ENCODE results near the gene GNAZ. TPM values are rescaled to one million over a fixed set of nuclear protein-coding genes. Genes with fewer than 3 reads are reported as not detected.

GNAZ gene
- total and polyA plus RNA-seq, 5 experiments from 2014 or later, result 0.30 to 0.68 (median 0.48) TPM; not detected in 2

DNA sequence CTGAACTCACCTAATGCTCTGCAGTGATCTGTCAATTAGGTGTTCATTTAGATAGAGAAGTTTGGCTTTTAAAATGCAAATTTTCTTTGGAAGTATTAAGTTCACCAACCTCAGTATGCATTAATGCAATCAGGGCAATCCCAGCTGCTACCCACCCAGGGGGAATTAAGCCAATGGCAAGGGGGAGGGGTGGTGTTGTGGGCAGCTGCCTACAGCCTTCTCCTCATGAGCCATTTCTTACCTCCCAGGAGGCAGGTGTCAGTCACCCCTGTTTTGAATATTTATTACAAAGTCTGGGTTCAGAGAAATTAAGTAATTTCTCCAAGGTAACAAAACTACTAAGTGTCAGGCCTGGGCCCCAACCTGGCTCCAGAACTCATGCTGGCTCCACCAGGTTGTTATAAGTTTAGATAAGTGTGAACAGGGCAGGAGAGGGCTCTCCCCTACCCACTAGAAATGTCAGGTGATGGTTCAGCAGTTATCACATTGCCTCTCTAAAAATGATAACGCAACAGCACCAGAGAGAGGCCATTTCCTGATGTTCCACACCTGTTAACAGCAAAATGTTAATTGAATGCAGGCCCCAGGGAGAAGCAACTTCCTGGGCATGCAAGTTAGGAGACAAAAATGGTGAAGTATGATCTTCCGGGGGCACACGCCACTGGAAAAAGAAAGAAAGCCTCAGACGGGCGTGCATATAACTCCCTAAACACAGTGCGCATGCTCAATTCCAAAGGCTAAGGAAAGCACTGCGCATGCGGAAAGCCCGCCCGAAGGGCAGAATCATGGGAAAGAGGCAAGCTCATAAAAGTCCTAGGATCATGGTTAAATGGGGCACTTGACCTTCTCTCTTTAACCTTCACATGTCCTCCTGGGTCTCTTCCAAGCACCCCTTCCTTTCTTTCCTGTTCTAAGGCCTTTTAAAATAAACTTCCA is 35.4 kb upstream of the GNAZ start:
- POLR2A ChIA-PET, result no interaction called here
- Mint-ChIP-seq H3K27ac (peak overlapping the region in 1 of 10 donors; percentile 81), H3K4me1 (peaks cover 11 to 37% (median 12%) of the 10 kb centered on the region in 4 donors), H3K9me3 (no peaks in the 10 kb centered on the region), H3K4me3 (no peak overlapping the region), H3K27me3 (peaks cover 0 to 14% (median 11%) of the 10 kb centered on the region in 5 donors), H3K36me3 (no peaks in the 10 kb centered on the region)
- DNase-seq, result no peak
- ATAC-seq, result no peak

DNA sequence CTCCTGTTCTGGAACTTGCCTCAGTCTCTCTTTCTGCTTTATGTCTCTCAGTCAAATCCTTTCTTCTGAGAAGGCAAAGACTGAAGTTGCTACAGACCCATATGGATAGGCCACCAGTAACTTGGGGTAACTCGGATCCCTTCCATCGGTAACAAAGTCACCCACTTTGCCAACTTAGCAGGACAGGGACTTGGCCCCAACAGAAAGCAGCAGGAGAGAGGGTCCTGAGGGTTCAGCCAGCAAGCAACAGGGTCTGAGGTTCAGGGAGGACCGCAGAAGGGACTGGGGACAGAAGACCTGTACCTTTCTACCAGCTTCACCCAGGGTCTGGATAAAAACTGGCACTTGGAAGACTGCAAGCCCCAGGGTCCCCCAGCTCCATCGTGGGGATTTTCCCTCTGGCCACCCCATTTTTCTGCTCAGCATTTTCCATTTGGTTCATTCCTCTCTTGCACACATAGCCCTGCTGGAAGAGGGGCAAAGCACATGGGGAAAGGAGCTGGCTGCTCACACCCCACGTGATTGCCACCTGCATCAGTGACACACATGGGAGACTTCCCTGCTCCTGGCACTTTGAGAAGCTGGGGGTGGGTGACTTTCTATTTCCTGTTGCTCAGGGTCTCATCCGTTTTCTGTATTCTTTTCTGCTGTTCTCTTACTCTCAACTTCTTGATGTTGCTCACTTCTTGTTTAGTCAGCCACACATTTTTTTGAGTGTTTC is 34.6 kb upstream of the GNAZ start:
- Mint-ChIP-seq H3K36me3 (no peaks in the 10 kb centered on the region), H3K27me3 (peaks cover 0 to 14% (median 11%) of the 10 kb centered on the region in 5 donors), H3K4me3 (peak overlapping the region in 3 of 10 donors; percentile 4 to 16 (median 11)), H3K9me3 (no peaks in the 10 kb centered on the region), H3K27ac (peak overlapping the region in 6 of 10 donors; percentile 44 to 84 (median 68)), H3K4me1 (peaks cover 11 to 37% (median 12%) of the 10 kb centered on the region in 4 donors)
- ATAC-seq (peak in 1 of 2 donors; percentile 28), DNase-seq (peak in 2 of 10 donors; percentile 10 to 14)
- POLR2A ChIA-PET, result no interaction called here

DNA sequence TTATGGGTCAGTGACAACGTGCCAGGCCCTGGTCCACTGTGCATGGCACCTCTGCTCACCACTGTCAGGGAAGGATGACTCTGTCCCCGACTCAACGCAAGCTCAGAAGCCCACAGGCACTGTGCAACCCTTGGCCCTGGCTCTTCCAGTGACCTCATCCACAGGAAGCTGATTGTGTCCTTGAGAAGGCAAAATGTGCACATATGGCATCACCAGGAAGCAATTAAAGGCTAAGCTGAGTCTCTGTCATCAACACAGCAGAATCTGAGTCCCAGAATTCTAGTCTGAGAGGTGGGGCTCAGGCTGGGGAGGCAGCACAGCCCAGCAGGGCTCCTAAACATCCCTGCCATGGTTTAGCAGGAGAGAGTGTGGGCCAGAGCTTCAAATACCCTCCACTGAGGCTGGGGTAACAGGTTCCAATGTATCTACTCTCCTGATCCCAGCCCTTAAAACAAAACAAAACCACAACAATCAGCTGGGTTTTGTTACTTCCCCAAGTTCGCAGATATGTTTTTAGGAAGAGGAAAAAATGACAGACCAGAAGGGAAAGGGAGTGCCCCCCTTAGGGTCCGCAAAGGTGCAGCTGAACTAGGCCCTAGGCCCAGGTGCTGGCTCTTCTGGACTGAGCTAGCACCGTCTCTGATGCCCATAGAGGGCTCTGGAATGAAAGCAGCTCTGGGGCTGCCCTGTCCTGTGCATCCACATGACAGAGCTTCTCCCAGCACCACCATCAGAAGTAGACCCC is 33.5 kb upstream of the GNAZ start:
- Mint-ChIP-seq H3K4me1 (peaks cover 11 to 37% (median 12%) of the 10 kb centered on the region in 4 donors), H3K27ac (peak overlapping the region in 6 of 10 donors; percentile 44 to 84 (median 76)), H3K36me3 (no peaks in the 10 kb centered on the region), H3K27me3 (peaks cover 0 to 14% (median 11%) of the 10 kb centered on the region in 5 donors), H3K9me3 (no peaks in the 10 kb centered on the region), H3K4me3 (peak overlapping the region in 2 of 10 donors; percentile 4 to 30)
- no peak for DNase-seq
- no peak for ATAC-seq
- POLR2A ChIA-PET, result no interaction called here

DNA sequence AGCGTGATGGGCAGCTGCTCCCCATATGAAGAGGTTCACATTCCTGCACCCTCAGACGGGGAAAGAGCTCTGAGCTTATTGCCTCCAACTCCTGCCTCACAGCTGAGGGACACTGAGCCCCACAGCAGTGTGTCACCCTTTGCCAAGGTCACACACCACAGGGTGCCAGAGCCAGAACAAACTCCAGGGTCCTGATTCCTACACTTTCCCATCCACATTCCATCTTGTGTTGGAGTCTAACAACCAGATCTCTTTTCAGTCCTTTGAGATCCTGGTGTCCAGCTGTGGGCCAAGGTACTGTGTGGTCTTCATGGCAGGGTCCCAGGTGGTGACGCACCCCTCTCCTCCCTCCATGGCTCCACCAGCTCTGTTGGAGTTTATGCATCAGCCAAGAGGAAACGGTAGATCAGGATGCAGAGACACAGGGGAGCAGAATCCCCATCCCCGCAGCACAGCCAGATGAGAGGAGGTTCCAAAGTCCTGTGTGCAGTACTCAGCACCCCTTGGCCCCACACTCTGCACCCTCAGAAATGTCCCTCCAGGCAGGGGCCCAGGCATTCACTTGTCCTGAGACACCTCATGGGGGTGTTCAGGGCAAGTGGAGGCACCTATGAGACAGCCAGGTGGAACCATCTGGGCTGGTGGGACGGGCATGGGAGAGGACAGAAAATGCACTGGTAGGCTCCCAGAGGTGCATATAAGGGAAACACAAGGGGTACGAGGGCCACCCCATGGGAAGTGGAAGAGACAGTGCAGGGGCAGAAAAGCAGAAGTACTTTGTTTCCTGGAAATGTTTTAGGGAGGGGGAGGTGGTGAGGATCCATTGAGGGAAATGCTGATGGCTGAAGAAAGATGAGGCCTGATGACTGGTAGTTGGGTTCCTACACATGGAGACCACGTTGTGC is 32.6 kb upstream of the GNAZ start:
- Mint-ChIP-seq H3K27ac (peak overlapping the region in 3 of 10 donors; percentile 6 to 60 (median 10)), H3K4me3 (no peak overlapping the region), H3K36me3 (no peaks in the 10 kb centered on the region), H3K9me3 (no peaks in the 10 kb centered on the region), H3K27me3 (peaks cover 3 to 14% (median 11%) of the 10 kb centered on the region in 5 donors), H3K4me1 (peaks cover 11 to 37% (median 12%) of the 10 kb centered on the region in 4 donors)
- no peak for ATAC-seq
- POLR2A ChIA-PET, result no interaction called here
- no peak for DNase-seq

DNA sequence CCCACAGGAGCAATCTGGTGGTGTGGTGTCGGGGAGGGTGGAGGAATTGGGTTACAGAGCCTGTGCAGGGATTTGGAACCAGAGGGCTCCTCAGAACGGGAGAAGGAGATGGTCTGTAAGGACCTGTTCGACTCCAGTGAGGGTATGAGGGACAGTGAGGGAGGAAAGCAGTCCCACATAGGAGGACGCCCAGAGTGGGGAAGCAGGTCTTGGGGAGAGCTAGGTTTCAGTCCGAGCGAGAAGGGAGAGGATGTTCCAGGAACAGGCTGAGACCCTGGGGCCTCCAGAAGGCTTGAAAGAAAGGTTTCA is 32.0 kb upstream of the GNAZ start:
- DNase-seq, result no peak
- Mint-ChIP-seq H3K4me3 (no peak overlapping the region), H3K27ac (peak overlapping the region in 2 of 10 donors; percentile 10 to 60), H3K27me3 (peaks cover 3 to 14% (median 11%) of the 10 kb centered on the region in 5 donors), H3K36me3 (no peaks in the 10 kb centered on the region), H3K9me3 (no peaks in the 10 kb centered on the region), H3K4me1 (peaks cover 11 to 37% (median 12%) of the 10 kb centered on the region in 4 donors)
- POLR2A ChIA-PET, result no interaction called here
- no peak for ATAC-seq

DNA sequence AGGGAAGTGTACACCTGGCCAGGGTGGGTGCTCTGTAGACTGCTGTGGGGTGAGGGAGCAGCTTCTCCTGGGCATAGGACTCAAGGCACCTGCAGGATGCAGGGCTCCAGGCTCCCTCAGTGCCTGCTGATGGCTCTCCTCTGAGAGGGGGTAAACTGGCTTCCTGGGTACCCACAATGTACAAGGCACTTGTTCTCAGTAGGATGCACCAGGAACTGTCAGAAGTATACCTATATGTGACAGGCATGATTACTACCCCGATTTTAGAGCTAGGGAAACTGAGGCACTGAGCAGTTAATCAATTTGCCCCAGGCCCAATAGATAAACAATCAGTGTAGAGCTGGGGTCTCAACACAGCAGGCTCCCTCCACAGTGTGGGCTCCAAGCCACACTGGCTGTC is 31.4 kb upstream of the GNAZ start:
- no peak overlapping the region for H3K27ac Mint-ChIP-seq
- H3K36me3 Mint-ChIP-seq, result no peaks in the 10 kb centered on the region
- POLR2A ChIA-PET, result no interaction called here
- DNase-seq, result no peak
- H3K4me1 Mint-ChIP-seq, result peaks cover 11 to 37% (median 12%) of the 10 kb centered on the region in 4 donors
- no peak for ATAC-seq
- H3K9me3 Mint-ChIP-seq, result no peaks in the 10 kb centered on the region
- H3K4me3 Mint-ChIP-seq, result no peak overlapping the region
- H3K27me3 Mint-ChIP-seq, result peaks cover 4 to 14% (median 11%) of the 10 kb centered on the region in 5 donors

DNA sequence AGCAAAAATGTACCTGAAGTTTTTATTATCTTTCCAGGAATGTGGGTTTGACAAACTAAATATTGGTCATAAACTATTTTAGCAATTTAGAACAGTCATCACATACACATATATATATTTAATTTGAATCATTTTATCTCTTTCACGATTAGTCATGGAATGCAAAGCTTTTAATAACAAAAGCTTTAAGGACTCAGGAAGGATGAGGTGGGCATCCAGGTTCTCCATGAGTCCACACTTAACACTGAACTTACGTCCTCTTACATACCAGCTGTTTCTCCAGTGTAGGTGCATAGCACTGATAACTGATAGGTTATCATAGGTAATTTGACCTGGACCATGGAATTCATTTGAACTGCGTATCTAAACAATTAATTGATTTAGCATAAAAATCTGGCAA is 28.1 kb upstream of the GNAZ start:
- peaks cover 0 to 10% (median 0%) of the 10 kb centered on the region in 9 donors for H3K9me3 Mint-ChIP-seq
- no peak overlapping the region for H3K4me3 Mint-ChIP-seq
- H3K27me3 Mint-ChIP-seq, result peaks cover 4 to 14% (median 11%) of the 10 kb centered on the region in 5 donors
- DNase-seq (no peak), ATAC-seq (no peak)
- POLR2A ChIA-PET, result no interaction called here
- H3K4me1 Mint-ChIP-seq, result peaks cover 0 to 11% (median 2%) of the 10 kb centered on the region in 4 donors
- peaks cover 0 to 16% (median 3%) of the 10 kb centered on the region in 3 donors for H3K36me3 Mint-ChIP-seq
- no peak overlapping the region for H3K27ac Mint-ChIP-seq

DNA sequence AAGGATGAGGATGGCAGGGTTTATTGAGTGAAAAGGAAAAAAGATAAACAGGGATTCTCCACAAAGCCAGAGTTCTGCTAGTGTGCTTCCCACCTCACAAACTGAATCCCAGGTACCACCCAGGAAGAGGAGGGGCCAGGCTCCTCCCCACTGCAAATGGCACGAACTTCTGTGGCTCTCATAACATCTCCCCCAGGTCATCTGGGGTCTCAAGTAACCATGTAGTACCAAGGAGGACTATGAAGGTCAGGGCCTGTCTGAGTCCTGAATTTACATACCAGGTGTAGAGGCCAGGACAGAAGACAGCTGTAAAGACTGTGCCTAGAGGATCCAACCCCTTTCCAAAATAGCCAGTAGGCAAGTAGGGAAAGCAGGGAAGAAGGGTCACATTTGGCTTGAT is 25.7 kb upstream of the GNAZ start:
- Mint-ChIP-seq H3K4me1 (peaks cover 0 to 4% (median 0%) of the 10 kb centered on the region in 4 donors), H3K27me3 (peaks cover 0 to 10% (median 7%) of the 10 kb centered on the region in 5 donors), H3K36me3 (peaks cover 0 to 16% (median 3%) of the 10 kb centered on the region in 3 donors), H3K4me3 (no peak overlapping the region), H3K27ac (no peak overlapping the region), H3K9me3 (peaks cover 0 to 16% (median 0%) of the 10 kb centered on the region in 9 donors)
- ATAC-seq, result no peak
- POLR2A ChIA-PET, result no interaction called here
- DNase-seq, result no peak

DNA sequence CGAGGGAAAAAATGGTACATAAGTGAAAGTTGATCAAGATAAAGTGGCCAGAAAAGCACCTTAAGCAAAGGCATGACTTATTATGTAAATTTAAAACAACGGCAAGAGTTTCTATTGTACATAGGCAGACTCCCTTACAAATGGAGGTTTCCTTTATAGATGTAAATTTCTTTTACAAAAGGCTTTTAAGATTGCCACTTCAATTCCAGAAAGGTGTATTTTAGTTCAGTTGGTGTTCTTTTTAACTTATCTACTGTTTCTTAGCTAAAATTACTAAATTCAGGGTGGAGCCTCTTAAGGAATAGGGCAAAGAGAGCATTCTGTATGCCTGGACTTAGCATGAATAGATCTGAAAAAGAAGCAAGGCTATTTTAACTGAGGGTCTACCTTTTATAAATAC is 24.9 kb upstream of the GNAZ start:
- H3K4me1 Mint-ChIP-seq, result peaks cover 1 to 13% (median 2%) of the 10 kb centered on the region in 4 donors
- POLR2A ChIA-PET, result no interaction called here
- H3K4me3 Mint-ChIP-seq, result no peak overlapping the region
- peaks cover 0 to 16% (median 0%) of the 10 kb centered on the region in 9 donors for H3K9me3 Mint-ChIP-seq
- ATAC-seq, result no peak
- H3K27me3 Mint-ChIP-seq, result peaks cover 0 to 9% (median 4%) of the 10 kb centered on the region in 5 donors
- no peak overlapping the region for H3K27ac Mint-ChIP-seq
- peaks cover 0 to 16% (median 3%) of the 10 kb centered on the region in 3 donors for H3K36me3 Mint-ChIP-seq
- DNase-seq, result no peak

DNA sequence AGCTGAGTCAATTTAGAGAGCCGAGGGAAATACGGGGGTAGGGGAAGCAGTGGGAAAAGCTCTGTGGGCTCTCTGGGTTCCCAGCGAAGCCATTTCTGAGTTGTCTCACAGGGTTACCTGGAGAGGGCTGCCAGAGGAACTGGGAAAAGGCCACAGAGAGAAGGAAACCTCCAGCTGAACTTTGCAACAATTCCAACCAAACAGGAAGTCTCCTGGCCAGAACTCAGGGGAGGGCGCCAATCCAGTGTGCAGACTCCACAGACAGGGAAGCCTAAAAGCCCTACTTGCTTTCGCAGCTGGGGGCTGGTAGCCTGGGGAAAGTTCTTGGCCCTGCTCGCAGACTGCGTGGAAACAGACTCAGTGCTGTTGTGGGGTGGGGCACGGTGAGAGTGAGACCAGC is 23.1 kb upstream of the GNAZ start:
- H3K36me3 Mint-ChIP-seq, result peaks cover 0 to 16% (median 3%) of the 10 kb centered on the region in 3 donors
- no peak overlapping the region for H3K27ac Mint-ChIP-seq
- peaks cover 4 to 18% (median 5%) of the 10 kb centered on the region in 4 donors for H3K4me1 Mint-ChIP-seq
- peaks cover 0 to 9% (median 4%) of the 10 kb centered on the region in 5 donors for H3K27me3 Mint-ChIP-seq
- peaks cover 0 to 16% (median 0%) of the 10 kb centered on the region in 9 donors for H3K9me3 Mint-ChIP-seq
- no peak overlapping the region for H3K4me3 Mint-ChIP-seq
- POLR2A ChIA-PET, result no interaction called here
- ATAC-seq (no peak), DNase-seq (no peak)

DNA sequence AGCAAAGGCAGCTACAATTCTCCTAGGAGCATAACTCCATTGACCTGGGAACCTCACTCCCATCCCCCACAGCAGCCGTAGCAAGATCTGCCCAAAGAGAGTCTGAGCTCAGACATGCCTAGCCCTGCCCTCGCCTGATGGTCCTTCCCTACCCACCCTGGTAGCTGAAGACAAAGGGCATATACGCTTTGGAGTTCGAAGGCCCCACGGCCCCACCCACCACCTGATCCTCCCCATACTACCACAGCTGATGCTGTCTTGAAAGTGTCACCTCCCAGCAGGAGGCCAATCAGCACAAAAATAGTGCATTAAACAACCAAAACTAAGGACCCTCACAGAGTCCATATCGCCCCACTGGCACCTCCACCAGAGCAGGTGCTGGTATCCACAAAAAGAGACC is 22.6 kb upstream of the GNAZ start:
- H3K4me1 Mint-ChIP-seq, result peaks cover 4 to 18% (median 5%) of the 10 kb centered on the region in 4 donors
- POLR2A ChIA-PET, result no interaction called here
- peaks cover 0 to 16% (median 0%) of the 10 kb centered on the region in 9 donors for H3K9me3 Mint-ChIP-seq
- H3K36me3 Mint-ChIP-seq, result peaks cover 0 to 16% (median 3%) of the 10 kb centered on the region in 3 donors
- H3K27ac Mint-ChIP-seq, result no peak overlapping the region
- peaks cover 0 to 9% (median 4%) of the 10 kb centered on the region in 5 donors for H3K27me3 Mint-ChIP-seq
- ATAC-seq, result no peak
- no peak overlapping the region for H3K4me3 Mint-ChIP-seq
- DNase-seq, result no peak
